Measurements from ENCODE around the gene ARG1.

The ARG1 gene

DNA sequence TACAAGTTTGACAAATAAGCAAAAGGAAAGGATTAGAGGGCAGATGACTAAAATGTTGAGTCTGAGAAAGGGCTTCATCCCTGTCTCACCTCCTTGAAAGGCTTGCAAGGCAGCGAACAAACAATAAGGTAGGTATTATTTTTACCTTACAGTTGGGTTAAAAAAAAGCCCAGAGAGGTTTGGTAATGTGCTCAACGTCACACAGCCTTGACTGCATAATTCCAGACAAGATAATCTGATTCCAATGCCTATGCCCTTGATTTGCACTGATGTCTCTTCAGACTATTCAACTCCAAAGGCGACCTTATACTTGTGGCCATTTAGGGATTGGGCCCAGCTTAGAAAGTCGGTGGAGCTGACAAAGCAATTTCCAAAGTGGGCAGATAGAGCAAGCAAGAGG is 1.7 kb downstream of the ARG1 start:
- TF ChIP-seq ZNF384 (IDR thresholded peaks at IDR 0.05) (no peak), NFRKB (IDR thresholded peaks at IDR 0.05) (no peak), FOXM1 (IDR thresholded peaks at IDR 0.05; ENCODE audit: borderline replicate concordance) (no peak)
- POLR2A ChIA-PET, result no interaction called here
- no peak for DNase-seq (ENCODE audit: extremely low spot score)
- CTCF ChIA-PET, result no interaction called here

DNA sequence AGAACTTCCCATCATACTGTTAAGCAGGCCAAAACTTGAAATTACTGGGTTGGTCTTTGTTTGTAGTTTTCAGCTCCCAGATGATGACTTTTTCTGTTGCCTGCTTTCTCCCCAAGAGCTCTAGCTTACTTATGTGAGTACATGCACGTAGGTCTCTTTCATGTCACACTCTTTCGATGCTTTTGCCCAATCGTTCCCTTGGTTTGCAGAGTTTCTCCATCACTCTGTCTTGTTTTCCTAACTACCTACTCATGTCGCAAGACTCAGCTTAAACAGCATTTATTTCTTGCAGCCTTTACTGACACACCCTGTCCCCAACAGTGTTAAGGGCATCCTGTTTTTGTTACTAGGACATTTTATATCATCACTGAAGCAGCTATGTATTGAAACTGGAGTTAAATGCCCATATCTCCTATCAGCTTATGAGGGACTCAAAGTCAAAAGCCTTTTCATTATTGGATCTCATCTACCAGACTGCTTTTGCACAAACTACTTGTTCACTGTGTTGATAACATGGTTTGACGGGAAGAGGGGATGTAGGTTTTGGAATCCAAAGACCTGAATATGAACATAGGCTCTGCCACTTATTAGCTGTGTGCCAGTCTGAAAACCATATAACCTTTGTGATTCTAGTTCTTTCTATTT is 2.9 kb downstream of the ARG1 start:
- DNase-seq (ENCODE audit: extremely low spot score), result no peak
- POLR2A ChIA-PET, result interaction anchor here (0.9 kb wide), 1 partner anchor 51 kb away, joined by 3 read pairs; no protein-coding TSS in a partner anchor
- CTCF ChIA-PET, result no interaction called here
- TF ChIP-seq FOXM1 (IDR thresholded peaks at IDR 0.05; ENCODE audit: borderline replicate concordance) (no peak), SP1 (IDR thresholded peaks at IDR 0.05) (no peak), FOXA1 (IDR thresholded peaks at IDR 0.05) (no peak), HDGF (IDR thresholded peaks at IDR 0.05; ENCODE audit: borderline replicate concordance) (no peak), SUZ12 (IDR thresholded peaks at IDR 0.05) (no peak), LEF1 (IDR thresholded peaks at IDR 0.05; ENCODE audit: borderline replicate concordance) (no peak), NFRKB (IDR thresholded peaks at IDR 0.05) (no peak), ARNT (IDR thresholded peaks at IDR 0.05) (no peak), FOXK2 (IDR thresholded peaks at IDR 0.05) (no peak), ZNF384 (IDR thresholded peaks at IDR 0.05) (no peak), L3MBTL2 (conservative IDR thresholded peaks at IDR 0.05) (no peak), BHLHE40 (IDR thresholded peaks at IDR 0.05; ENCODE audit: borderline replicate concordance) (no peak), CTBP1 (IDR thresholded peaks at IDR 0.05; ENCODE audit: borderline replicate concordance) (no peak), ELF4 (IDR thresholded peaks at IDR 0.05) (no peak), TARDBP (IDR thresholded peaks at IDR 0.05) (no peak)
- TF ChIP-seq, protein P1, sequence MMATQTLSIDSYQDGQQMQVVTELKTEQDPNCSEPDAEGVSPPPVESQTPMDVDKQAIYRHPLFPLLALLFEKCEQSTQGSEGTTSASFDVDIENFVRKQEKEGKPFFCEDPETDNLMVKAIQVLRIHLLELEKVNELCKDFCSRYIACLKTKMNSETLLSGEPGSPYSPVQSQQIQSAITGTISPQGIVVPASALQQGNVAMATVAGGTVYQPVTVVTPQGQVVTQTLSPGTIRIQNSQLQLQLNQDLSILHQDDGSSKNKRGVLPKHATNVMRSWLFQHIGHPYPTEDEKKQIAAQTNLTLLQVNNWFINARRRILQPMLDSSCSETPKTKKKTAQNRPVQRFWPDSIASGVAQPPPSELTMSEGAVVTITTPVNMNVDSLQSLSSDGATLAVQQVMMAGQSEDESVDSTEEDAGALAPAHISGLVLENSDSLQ (IDR thresholded peaks at IDR 0.05), result no peak

DNA sequence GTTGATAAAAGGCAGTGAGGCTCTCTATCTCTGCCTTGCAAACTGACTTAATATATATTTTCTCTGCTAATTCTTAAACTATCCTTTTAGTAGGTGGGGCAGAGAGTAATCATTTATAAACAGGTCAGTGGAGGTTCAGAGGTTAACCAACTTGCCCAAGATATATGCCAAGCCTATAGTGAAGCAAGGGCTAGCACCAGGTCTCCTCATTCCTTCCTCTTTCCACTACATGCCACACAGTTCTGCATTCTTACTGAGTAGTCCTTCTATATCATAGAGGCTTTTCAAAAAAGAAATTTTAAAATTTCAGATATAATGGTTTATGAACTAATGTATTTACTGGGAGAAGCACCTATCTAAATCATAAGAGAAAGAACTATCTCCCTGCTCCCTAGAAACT is 8.5 kb downstream of the ARG1 start:
- CTCF ChIA-PET, result no interaction called here
- TF ChIP-seq ZNF384 (IDR thresholded peaks at IDR 0.05) (no peak), L3MBTL2 (conservative IDR thresholded peaks at IDR 0.05) (no peak), TARDBP (IDR thresholded peaks at IDR 0.05) (no peak), BHLHE40 (IDR thresholded peaks at IDR 0.05; ENCODE audit: borderline replicate concordance) (no peak)
- POLR2A ChIA-PET, result no interaction called here
- no peak for DNase-seq (ENCODE audit: extremely low spot score)

DNA sequence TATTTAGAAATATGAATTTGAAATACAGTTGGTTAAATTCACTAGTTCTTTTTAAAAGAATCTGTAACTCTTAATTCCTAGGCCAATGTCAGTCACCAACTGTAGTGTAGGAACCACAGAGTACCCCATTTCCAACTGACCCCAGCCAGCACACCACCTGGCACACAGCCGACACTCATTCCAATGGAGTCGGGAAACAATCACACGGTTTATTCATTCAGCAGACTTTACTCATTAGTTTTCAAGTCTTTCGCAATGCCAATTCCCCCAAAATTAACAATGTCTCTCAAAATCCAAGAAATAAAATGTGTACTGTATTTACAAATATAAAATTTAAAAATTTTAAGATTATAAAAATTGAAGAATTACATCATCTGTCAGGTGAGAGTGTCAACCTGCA is 13.5 kb downstream of the ARG1 start:
- CTCF ChIA-PET, result no interaction called here
- TF ChIP-seq FOXK2 (IDR thresholded peaks at IDR 0.05), result no peak
- no peak for TF ChIP-seq CTBP1 (IDR thresholded peaks at IDR 0.05; ENCODE audit: borderline replicate concordance)
- TF ChIP-seq TARDBP (IDR thresholded peaks at IDR 0.05), result no peak
- no peak for DNase-seq (ENCODE audit: extremely low spot score)
- POLR2A ChIA-PET, result no interaction called here

DNA sequence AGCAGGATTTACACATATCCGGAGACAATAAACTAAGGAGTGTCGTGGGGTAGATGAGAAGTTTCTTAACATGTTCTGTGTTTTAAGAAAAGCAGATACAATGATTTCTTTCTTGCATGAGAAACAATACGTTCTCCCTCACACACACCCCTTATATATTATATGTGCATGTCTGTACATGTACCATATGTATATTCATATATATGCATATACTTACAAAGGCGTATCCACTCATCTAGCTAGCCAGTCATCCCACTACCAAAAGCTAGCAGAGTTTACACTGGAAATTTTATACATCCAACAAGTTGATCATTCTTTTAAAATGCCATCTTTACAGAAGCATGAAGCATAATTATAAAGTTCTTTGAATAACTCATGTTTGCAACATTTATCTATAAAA is 14.9 kb downstream of the ARG1 start:
- ChIA-PET CTCF (no interaction called here), POLR2A (no interaction called here)
- no peak for DNase-seq (ENCODE audit: extremely low spot score)
- TF ChIP-seq FOXK2 (IDR thresholded peaks at IDR 0.05) (no peak), BHLHE40 (IDR thresholded peaks at IDR 0.05; ENCODE audit: borderline replicate concordance) (no peak), SUZ12 (IDR thresholded peaks at IDR 0.05) (no peak), FOXA1 (IDR thresholded peaks at IDR 0.05) (no peak), NFRKB (IDR thresholded peaks at IDR 0.05) (no peak), TARDBP (IDR thresholded peaks at IDR 0.05) (no peak), HDGF (IDR thresholded peaks at IDR 0.05; ENCODE audit: borderline replicate concordance) (no peak), L3MBTL2 (conservative IDR thresholded peaks at IDR 0.05) (no peak), LEF1 (IDR thresholded peaks at IDR 0.05; ENCODE audit: borderline replicate concordance) (no peak), ARNT (IDR thresholded peaks at IDR 0.05) (no peak)
- TF ChIP-seq, protein P1 (IDR thresholded peaks at IDR 0.05), result no peak

DNA sequence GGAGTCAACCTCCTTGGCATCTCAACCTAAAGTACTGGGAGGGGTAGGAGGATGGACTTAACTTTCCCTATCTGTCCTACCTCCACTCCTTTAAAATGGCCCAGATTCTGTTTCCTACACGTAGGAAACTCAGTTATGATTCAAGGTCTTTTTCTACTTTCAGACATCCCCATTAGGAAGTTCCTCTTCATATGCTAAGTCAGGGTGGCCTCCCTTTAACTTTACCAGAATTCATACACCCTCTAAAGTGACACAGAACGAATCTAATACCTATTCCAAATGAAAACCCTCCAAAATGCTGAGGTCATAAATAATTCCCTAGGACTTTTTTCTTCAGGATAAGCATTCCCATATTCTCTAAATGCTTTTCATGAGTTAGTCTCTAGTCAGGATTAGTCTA is 15.6 kb downstream of the ARG1 start:
- POLR2A ChIA-PET, result no interaction called here

More for the DNA sequence above, 15.6 kb downstream of the ARG1 start:
- no peak for DNase-seq (ENCODE audit: extremely low spot score)
- CTCF ChIA-PET, result no interaction called here
- no peak for TF ChIP-seq TARDBP (IDR thresholded peaks at IDR 0.05)
- TF ChIP-seq NFRKB (IDR thresholded peaks at IDR 0.05), result no peak
- no peak for TF ChIP-seq FOXK2 (IDR thresholded peaks at IDR 0.05)
- TF ChIP-seq SUZ12 (IDR thresholded peaks at IDR 0.05), result no peak
- no peak for TF ChIP-seq FOXM1 (IDR thresholded peaks at IDR 0.05; ENCODE audit: borderline replicate concordance)
- no peak for TF ChIP-seq CTBP1 (IDR thresholded peaks at IDR 0.05; ENCODE audit: borderline replicate concordance)
- TF ChIP-seq SP1 (IDR thresholded peaks at IDR 0.05), result no peak
- no peak for TF ChIP-seq ZNF384 (IDR thresholded peaks at IDR 0.05)
- TF ChIP-seq, protein P1 (IDR thresholded peaks at IDR 0.05), result no peak
- TF ChIP-seq ELF4 (IDR thresholded peaks at IDR 0.05), result no peak
- TF ChIP-seq FOXA1 (IDR thresholded peaks at IDR 0.05), result no peak
- TF ChIP-seq HDGF (IDR thresholded peaks at IDR 0.05; ENCODE audit: borderline replicate concordance), result no peak

Measured in HEK293T (cell line).